Upper lobe of right lung (tissue), 1 donor: ENCODE data around the gene CLIC5. TPM values are rescaled to one million over a fixed set of nuclear protein-coding genes. Genes with fewer than 3 reads are reported as not detected.

Experiments used
- ATAC-seq: fragments of 200-7000 bp; cut with Tn5 transposase; one replicate; pipeline ENCODE4 v1.9.1; 2020; ENCODE audit warnings: mild to moderate bottlenecking, moderate library complexity
- DNase-seq: peaks from one replicate; pipeline ENCODE4 v3.0.0-alpha.2; 2020
- H3K27ac ChIP-seq: fragments of 200-600 bp; one replicate; pipeline ENCODE4 v1.8.0; 2022
- H3K27me3 ChIP-seq: fragments of 200-600 bp; one replicate; pipeline ENCODE4 v1.8.0; 2022; ENCODE audit warnings: mild to moderate bottlenecking
- H3K36me3 ChIP-seq: fragments of 200-600 bp; one replicate; pipeline ENCODE4 v1.8.0; 2022
- H3K4me1 ChIP-seq: fragments of 200-600 bp; one replicate; pipeline ENCODE4 v1.8.0; 2022
- H3K4me3 ChIP-seq: fragments of 200-600 bp; one replicate; pipeline ENCODE4 v1.8.0; 2022; ENCODE audit warnings: mild to moderate bottlenecking
- H3K9me3 ChIP-seq: fragments of 200-600 bp; one replicate; pipeline ENCODE4 v1.8.0; 2022
- intact Hi-C: fragments of 100-400 bp; cut with DNase I; formaldehyde crosslinking; loops from one replicate; pipeline ENCODE4 v1.11.0; 2022
- total RNA-seq: library from RNA; stranded (reverse); fragmentation: NEBNext Ultra II Directional; extraction: Animal tissue kit (Norgen Biotek cat#: 25700); gene quantifications from one replicate; pipeline ENCODE4 v1.2.1, GENCODE V29; 2021
- TF ChIP-seq, protein P1 (sequence below): fragments of 200-600 bp; IDR thresholded peaks from one replicate; pipeline ENCODE4 v1.8.0; 2022; ENCODE audit warnings: antibody characterized with exemption
- donor health status: DM: no; HTN: yes; CAD: no; lungs with severe emphysema.

The CLIC5 gene
- total RNA-seq, 1 donor from 2014 or later: 131 TPM

DNA sequence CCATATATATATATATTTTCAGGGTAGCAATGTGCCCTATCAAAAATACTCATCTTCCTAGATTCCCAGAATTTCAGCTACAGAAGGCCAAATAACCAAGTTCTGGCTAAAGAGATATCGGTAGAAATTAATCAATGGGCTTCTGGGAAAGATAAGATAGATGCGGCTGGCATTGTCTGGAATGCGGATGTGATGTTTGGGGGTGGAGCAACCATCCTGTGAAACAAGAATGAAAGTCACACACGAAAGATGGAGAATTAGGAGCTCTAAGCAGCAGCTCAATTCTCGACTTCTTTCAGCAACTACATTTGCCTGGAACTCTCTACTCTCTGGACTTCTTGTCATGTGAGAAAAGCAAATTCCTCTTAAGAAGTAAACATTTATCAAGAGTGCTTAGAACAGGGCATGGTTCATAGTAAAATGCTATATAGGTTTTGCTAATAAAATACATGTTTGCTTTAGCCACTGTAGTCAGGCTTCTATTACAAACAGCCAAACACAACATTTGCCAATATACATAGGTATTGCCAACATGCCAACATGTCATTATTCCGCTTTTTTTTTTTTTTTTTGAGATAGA lies 90.8 kb downstream of the CLIC5 start:
- H3K36me3 ChIP-seq: no peaks in the 10 kb centered on the region
- no peak overlapping the region for H3K4me3 ChIP-seq
- DNase-seq: no peak
- intact Hi-C loops: no loop called here
- H3K9me3 ChIP-seq: no peaks in the 10 kb centered on the region
- no peak overlapping the region for H3K27ac ChIP-seq
- TF ChIP-seq, protein P1, sequence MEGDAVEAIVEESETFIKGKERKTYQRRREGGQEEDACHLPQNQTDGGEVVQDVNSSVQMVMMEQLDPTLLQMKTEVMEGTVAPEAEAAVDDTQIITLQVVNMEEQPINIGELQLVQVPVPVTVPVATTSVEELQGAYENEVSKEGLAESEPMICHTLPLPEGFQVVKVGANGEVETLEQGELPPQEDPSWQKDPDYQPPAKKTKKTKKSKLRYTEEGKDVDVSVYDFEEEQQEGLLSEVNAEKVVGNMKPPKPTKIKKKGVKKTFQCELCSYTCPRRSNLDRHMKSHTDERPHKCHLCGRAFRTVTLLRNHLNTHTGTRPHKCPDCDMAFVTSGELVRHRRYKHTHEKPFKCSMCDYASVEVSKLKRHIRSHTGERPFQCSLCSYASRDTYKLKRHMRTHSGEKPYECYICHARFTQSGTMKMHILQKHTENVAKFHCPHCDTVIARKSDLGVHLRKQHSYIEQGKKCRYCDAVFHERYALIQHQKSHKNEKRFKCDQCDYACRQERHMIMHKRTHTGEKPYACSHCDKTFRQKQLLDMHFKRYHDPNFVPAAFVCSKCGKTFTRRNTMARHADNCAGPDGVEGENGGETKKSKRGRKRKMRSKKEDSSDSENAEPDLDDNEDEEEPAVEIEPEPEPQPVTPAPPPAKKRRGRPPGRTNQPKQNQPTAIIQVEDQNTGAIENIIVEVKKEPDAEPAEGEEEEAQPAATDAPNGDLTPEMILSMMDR: no peak
- ATAC-seq: peak; percentile 34
- H3K27me3 ChIP-seq: no peaks in the 10 kb centered on the region
- H3K4me1 ChIP-seq: no peaks in the 10 kb centered on the region

DNA sequence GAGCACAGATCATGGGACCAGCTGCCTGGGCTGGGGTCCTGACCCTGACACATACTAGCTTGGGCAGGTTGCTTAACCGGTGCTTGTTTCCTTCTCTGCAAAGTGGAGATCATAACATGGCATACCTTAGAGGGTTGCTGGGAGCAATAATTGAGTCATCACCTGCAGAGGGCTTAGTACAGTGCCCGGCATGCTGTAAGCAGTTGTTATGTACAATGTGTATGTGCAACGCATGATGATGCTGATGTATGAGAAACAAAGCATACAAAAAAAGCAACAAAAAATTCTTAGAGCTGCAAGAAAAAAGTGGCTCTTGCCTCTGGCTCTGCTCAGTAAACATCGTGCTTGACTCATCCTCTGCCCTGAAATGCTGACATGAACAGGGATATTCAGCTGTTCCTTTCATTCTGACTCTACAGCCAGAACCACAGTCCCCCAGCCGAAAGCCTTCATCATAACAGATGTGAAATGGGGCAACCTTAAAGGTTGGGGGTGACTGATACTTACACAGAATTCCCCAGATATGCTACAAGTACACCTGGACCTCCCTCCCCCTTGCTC lies 91.7 kb downstream of the CLIC5 start:
- TF ChIP-seq, protein P1: no peak
- Histone ChIP-seq H3K27ac (no peak overlapping the region), H3K4me1 (no peaks in the 10 kb centered on the region), H3K36me3 (no peaks in the 10 kb centered on the region), H3K27me3 (no peaks in the 10 kb centered on the region), H3K9me3 (no peaks in the 10 kb centered on the region), H3K4me3 (no peak overlapping the region)
- DNase-seq (no peak), ATAC-seq (peak; percentile 19)
- intact Hi-C loops: no loop called here

DNA sequence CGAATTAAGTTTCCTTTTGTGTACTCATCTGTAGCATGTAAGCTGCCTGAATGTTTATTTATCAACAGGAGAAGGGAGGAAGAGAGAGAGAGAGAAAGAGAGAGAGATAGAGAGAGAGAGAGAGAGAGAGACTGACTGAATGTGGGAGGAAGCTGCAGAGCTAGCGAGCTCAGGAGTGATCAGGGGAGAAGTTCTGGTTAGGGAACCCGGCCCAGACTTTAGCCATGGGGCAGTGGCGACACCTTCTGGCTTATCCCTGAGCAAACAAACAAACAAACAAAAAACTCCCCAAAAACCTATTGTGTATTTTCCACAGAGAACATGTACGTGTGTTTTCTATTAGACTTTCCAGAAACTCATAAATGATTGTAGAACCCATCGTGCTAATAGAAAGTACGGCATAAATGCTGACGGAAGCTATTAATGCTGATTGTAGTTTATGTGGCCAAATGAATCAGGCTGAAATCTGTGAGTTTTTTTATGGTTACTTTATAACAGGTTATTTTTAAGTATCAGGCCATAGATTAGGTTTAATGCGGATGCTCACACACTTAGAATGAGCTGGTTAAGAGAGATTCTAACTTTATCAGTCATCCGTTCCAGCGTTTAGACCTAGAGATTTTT lies 92.8 kb downstream of the CLIC5 start:
- no peak overlapping the region for H3K27ac ChIP-seq
- no peaks in the 10 kb centered on the region for H3K4me1 ChIP-seq
- H3K27me3 ChIP-seq: no peaks in the 10 kb centered on the region
- TF ChIP-seq, protein P1: peak; percentile 60
- no peak overlapping the region for H3K4me3 ChIP-seq
- ATAC-seq (peak; percentile 85), DNase-seq (peak; percentile 71)
- H3K9me3 ChIP-seq: no peaks in the 10 kb centered on the region
- intact Hi-C loops: no loop called here
- H3K36me3 ChIP-seq: no peaks in the 10 kb centered on the region

DNA sequence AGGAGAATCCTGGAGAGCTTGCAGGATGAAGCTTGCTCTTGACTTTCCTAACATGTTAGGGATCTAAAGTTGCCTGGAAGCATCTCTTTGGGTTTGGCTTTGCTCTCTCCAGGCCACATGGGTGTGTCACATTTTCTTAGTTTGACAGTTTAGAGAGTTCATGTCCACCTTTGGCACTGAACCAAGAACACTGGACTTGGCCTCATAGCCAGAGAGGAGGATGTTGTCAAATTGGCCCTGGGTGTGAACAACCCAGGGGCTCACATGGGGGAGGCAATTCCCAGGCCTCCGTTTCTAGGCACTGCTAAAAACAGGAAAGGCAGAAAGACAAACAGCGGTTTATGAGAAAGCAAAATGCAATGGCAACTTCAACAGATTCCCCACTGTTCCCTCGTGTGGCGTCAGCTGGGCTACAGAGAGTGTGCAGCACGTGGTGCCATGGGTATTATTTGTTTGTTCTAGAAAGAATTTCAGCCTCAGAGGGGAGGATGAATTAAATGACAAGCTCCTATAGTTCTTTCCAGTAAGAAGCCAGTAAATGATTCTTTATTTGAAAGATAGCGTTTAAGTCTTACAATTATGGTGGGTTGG lies 93.9 kb downstream of the CLIC5 start:
- TF ChIP-seq, protein P1: no peak
- Histone ChIP-seq H3K36me3 (no peaks in the 10 kb centered on the region), H3K9me3 (no peaks in the 10 kb centered on the region), H3K27ac (no peak overlapping the region), H3K4me1 (no peaks in the 10 kb centered on the region), H3K4me3 (no peak overlapping the region), H3K27me3 (no peaks in the 10 kb centered on the region)
- intact Hi-C loops: no loop called here
- DNase-seq: no peak
- no peak for ATAC-seq

DNA sequence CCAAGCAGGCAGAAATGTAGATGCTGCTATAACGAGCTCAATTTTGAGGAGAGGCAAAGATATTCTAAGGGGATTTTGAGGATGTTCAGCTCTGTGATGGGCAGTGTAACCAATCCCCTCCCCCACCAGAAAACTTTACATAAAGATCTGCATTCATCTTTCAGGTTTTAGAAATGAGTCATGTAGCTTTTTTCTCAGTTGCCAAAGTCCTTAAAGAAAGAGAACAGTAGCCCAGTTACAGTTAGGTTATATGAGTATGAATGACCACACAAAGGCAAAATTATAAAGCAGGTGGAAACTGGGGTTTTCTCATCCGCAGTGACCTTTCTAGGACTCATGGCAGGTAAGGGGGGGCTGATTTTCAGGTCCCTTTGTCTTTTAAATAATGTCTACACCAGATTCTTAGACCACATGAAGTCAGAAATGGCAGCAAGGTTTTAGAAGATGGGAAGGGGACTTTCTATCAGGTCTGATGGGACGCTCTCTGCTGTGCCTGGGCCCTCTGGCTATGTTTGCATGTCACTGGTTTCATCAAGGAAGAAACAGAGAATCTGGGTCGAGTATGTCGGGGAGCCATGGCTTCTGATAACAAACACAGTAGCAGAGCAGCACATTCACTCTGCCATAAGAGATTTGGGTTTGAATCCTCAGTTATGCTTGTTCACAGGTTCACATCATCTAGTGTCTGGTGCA lies 94.7 kb downstream of the CLIC5 start:
- no peaks in the 10 kb centered on the region for H3K9me3 ChIP-seq
- no peak for ATAC-seq
- no peaks in the 10 kb centered on the region for H3K27me3 ChIP-seq
- no peak for DNase-seq
- no peaks in the 10 kb centered on the region for H3K4me1 ChIP-seq
- no peak overlapping the region for H3K27ac ChIP-seq
- no peak overlapping the region for H3K4me3 ChIP-seq
- TF ChIP-seq, protein P1: no peak
- H3K36me3 ChIP-seq: no peaks in the 10 kb centered on the region
- intact Hi-C loops: no loop called here
